ENCODE measurements around the gene CHCHD6. TPM values are rescaled to one million over a fixed set of nuclear protein-coding genes. Genes with fewer than 3 reads are reported as not detected.
"Not testable (repeated sequence)": the region's sequence is repeated elsewhere in the genome, so short reads cannot be mapped to it uniquely, and the experiment has no call there.

Gene CHCHD6
- total RNA-seq, 1 donor from 2014 or later, result 17.2 TPM

GRCh38 chr3:126784254-126784653, 80.2 kb downstream of the CHCHD6 start:
- no peak overlapping the region for H3K27ac Mint-ChIP-seq (ENCODE audit: unreplicated experiment)
- no peak overlapping the region for H3K4me3 Mint-ChIP-seq (ENCODE audit: unreplicated experiment)
- H3K36me3 Mint-ChIP-seq (ENCODE audit: unreplicated experiment), result no peaks in the 10 kb centered on the region
- TF ChIP-seq, protein P1, sequence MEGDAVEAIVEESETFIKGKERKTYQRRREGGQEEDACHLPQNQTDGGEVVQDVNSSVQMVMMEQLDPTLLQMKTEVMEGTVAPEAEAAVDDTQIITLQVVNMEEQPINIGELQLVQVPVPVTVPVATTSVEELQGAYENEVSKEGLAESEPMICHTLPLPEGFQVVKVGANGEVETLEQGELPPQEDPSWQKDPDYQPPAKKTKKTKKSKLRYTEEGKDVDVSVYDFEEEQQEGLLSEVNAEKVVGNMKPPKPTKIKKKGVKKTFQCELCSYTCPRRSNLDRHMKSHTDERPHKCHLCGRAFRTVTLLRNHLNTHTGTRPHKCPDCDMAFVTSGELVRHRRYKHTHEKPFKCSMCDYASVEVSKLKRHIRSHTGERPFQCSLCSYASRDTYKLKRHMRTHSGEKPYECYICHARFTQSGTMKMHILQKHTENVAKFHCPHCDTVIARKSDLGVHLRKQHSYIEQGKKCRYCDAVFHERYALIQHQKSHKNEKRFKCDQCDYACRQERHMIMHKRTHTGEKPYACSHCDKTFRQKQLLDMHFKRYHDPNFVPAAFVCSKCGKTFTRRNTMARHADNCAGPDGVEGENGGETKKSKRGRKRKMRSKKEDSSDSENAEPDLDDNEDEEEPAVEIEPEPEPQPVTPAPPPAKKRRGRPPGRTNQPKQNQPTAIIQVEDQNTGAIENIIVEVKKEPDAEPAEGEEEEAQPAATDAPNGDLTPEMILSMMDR (IDR thresholded peaks at IDR 0.05; ENCODE audit: partially characterized antibody, unreplicated experiment), result no peak
- DNase-seq, result no peak
- no peaks in the 10 kb centered on the region for H3K9me3 Mint-ChIP-seq (ENCODE audit: unreplicated experiment)
- H3K4me1 Mint-ChIP-seq (ENCODE audit: low read depth, unreplicated experiment), result peaks cover 8% of the 10 kb centered on the region
- H3K27me3 Mint-ChIP-seq (ENCODE audit: unreplicated experiment), result peaks cover 4% of the 10 kb centered on the region

- not testable (repeated sequence) for DNase-seq
Measured at GRCh38 chr3:126791320-126791719, 87.3 kb downstream of the CHCHD6 start.

DNA sequence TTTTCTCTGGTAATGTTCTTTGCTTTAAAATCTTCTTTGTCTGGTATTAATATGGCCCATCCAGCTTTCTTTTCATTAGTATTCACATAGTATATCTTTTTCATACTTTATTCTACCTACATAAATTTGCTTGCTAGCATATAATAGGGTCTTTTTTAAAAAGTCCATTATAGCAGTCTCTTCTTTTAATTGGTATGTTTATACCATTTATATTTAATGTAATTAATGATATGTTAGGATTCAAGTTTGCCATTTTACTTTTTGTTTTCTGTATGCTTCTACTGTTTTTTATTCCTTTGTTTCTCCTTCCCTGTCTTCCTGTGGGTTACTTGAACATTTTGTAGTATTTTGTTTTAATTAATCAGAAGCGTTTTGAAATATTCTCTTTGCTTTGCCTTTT, 89.0 kb downstream of the CHCHD6 start:
- H3K9me3 Mint-ChIP-seq (ENCODE audit: unreplicated experiment), result no peaks in the 10 kb centered on the region
- H3K4me1 Mint-ChIP-seq (ENCODE audit: low read depth, unreplicated experiment), result no peaks in the 10 kb centered on the region
- no peak for DNase-seq
- H3K4me3 Mint-ChIP-seq (ENCODE audit: unreplicated experiment), result no peak overlapping the region
- TF ChIP-seq, protein P1 (IDR thresholded peaks at IDR 0.05; ENCODE audit: partially characterized antibody, unreplicated experiment), result no peak
- H3K36me3 Mint-ChIP-seq (ENCODE audit: unreplicated experiment), result peaks cover 13% of the 10 kb centered on the region
- no peaks in the 10 kb centered on the region for H3K27me3 Mint-ChIP-seq (ENCODE audit: unreplicated experiment)
- H3K27ac Mint-ChIP-seq (ENCODE audit: unreplicated experiment), result no peak overlapping the region

More at GRCh38 chr3:126791320-126791719, 87.3 kb downstream of the CHCHD6 start:
- H3K9me3 Mint-ChIP-seq (ENCODE audit: unreplicated experiment); H3K4me1 Mint-ChIP-seq (ENCODE audit: low read depth, unreplicated experiment); H3K27ac Mint-ChIP-seq (ENCODE audit: unreplicated experiment); H3K4me3 Mint-ChIP-seq (ENCODE audit: unreplicated experiment); H3K27me3 Mint-ChIP-seq (ENCODE audit: unreplicated experiment): not testable (repeated sequence)
- peaks cover 13% of the 10 kb centered on the region for H3K36me3 Mint-ChIP-seq (ENCODE audit: unreplicated experiment)

DNA sequence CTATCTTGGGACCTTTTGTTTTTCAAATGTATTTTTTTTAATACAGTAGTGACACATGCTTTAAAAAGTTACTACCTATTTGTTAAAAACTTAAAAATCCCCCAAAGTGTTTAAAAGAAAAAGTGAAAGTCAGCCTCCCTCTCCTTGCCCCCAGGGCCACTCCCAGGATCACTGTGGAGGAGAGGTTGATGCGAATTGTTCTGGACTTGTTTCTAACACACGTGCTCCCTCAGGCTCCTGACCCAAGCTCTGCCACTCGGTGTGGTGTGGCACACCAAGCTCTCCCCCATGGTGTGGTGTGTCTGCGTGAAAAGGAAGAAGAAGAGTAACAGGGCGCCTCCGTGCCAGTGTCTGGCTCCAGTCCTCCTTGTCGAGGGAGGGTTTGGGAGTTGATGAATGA, 93.5 kb downstream of the CHCHD6 start:
- Mint-ChIP-seq H3K36me3 (ENCODE audit: unreplicated experiment) (peaks cover 29% of the 10 kb centered on the region), H3K9me3 (ENCODE audit: unreplicated experiment) (peaks cover 5% of the 10 kb centered on the region), H3K27me3 (ENCODE audit: unreplicated experiment) (no peaks in the 10 kb centered on the region), H3K4me1 (ENCODE audit: low read depth, unreplicated experiment) (no peaks in the 10 kb centered on the region), H3K4me3 (ENCODE audit: unreplicated experiment) (no peak overlapping the region), H3K27ac (ENCODE audit: unreplicated experiment) (no peak overlapping the region)
- TF ChIP-seq, protein P1 (IDR thresholded peaks at IDR 0.05; ENCODE audit: partially characterized antibody, unreplicated experiment), result no peak
- no peak for DNase-seq

- H3K4me3 Mint-ChIP-seq (ENCODE audit: unreplicated experiment), result no peak overlapping the region
- H3K9me3 Mint-ChIP-seq (ENCODE audit: unreplicated experiment), result peaks cover 5% of the 10 kb centered on the region
- H3K36me3 Mint-ChIP-seq (ENCODE audit: unreplicated experiment), result peaks cover 20% of the 10 kb centered on the region
- TF ChIP-seq, protein P1 (IDR thresholded peaks at IDR 0.05; ENCODE audit: partially characterized antibody, unreplicated experiment), result no peak
- H3K27ac Mint-ChIP-seq (ENCODE audit: unreplicated experiment), result no peak overlapping the region
- DNase-seq, result no peak
- no peaks in the 10 kb centered on the region for H3K27me3 Mint-ChIP-seq (ENCODE audit: unreplicated experiment)
- H3K4me1 Mint-ChIP-seq (ENCODE audit: low read depth, unreplicated experiment), result no peaks in the 10 kb centered on the region
Measured at GRCh38 chr3:126798521-126798920, 94.5 kb downstream of the CHCHD6 start.

GRCh38 chr3:126799099-126799498, 95.1 kb downstream of the CHCHD6 start:
- Mint-ChIP-seq H3K4me3 (ENCODE audit: unreplicated experiment) (no peak overlapping the region), H3K27ac (ENCODE audit: unreplicated experiment) (no peak overlapping the region), H3K27me3 (ENCODE audit: unreplicated experiment) (no peaks in the 10 kb centered on the region), H3K9me3 (ENCODE audit: unreplicated experiment) (peaks cover 5% of the 10 kb centered on the region), H3K4me1 (ENCODE audit: low read depth, unreplicated experiment) (no peaks in the 10 kb centered on the region), H3K36me3 (ENCODE audit: unreplicated experiment) (peaks cover 19% of the 10 kb centered on the region)
- no peak for DNase-seq
- TF ChIP-seq, protein P1 (IDR thresholded peaks at IDR 0.05; ENCODE audit: partially characterized antibody, unreplicated experiment), result no peak

- H3K4me1 Mint-ChIP-seq (ENCODE audit: low read depth, unreplicated experiment); H3K4me3 Mint-ChIP-seq (ENCODE audit: unreplicated experiment); H3K9me3 Mint-ChIP-seq (ENCODE audit: unreplicated experiment); DNase-seq; H3K27ac Mint-ChIP-seq (ENCODE audit: unreplicated experiment); H3K27me3 Mint-ChIP-seq (ENCODE audit: unreplicated experiment): not testable (repeated sequence)
- peaks cover 19% of the 10 kb centered on the region for H3K36me3 Mint-ChIP-seq (ENCODE audit: unreplicated experiment)
Measured at GRCh38 chr3:126801312-126801711, 97.3 kb downstream of the CHCHD6 start.
